ENCODE results near the gene PRDM9. TPM values are rescaled to one million over a fixed set of nuclear protein-coding genes. Genes with fewer than 3 reads are reported as not detected.
"Not testable (repeated sequence)": the region's sequence is repeated elsewhere in the genome, so short reads cannot be mapped to it uniquely, and the experiment has no call there.

PRDM9 gene
- polyA plus RNA-seq, 1 experiment: not detected

GRCh38 chr5:23506329-23507236 lies 826 bp upstream of the PRDM9 start:
- H3K27ac ChIP-seq (ENCODE audit: low read depth, low read length): no peak overlapping the region
- ChIA-PET CTCF (no interaction called here), POLR2A (no interaction called here)
- DNase-seq (ENCODE audit: low read depth, low spot score): no peak
- no peaks in the 10 kb centered on the region for H3K27me3 ChIP-seq (ENCODE audit: control insufficient read depth, insufficient read depth, low read length)
- no peak overlapping the region for H3K4me3 ChIP-seq (ENCODE audit: low read depth, low read length)
- no peak for TF ChIP-seq CTCF (IDR thresholded peaks at IDR 0.05; ENCODE audit: low read depth, low read length)
- H3K9me3 ChIP-seq (ENCODE audit: control insufficient read depth, insufficient read depth, low read length): peaks cover 30% of the 10 kb centered on the region

GRCh38 chr5:23510434-23510833 lies 3.0 kb downstream of the PRDM9 start:
- H3K27me3 ChIP-seq (ENCODE audit: control insufficient read depth, insufficient read depth, low read length); CTCF ChIA-PET; H3K4me3 ChIP-seq (ENCODE audit: low read depth, low read length); POLR2A ChIA-PET; DNase-seq (ENCODE audit: low read depth, low spot score); H3K27ac ChIP-seq (ENCODE audit: low read depth, low read length): not testable (repeated sequence)
- H3K9me3 ChIP-seq (ENCODE audit: control insufficient read depth, insufficient read depth, low read length): peaks cover 26% of the 10 kb centered on the region

GRCh38 chr5:23522553-23522952 lies 15.1 kb downstream of the PRDM9 start:
- Histone ChIP-seq H3K27ac (ENCODE audit: low read depth, low read length) (no peak overlapping the region), H3K9me3 (ENCODE audit: control insufficient read depth, insufficient read depth, low read length) (peaks cover 9% of the 10 kb centered on the region; the same call in 1 of the 2 replicates), H3K27me3 (ENCODE audit: control insufficient read depth, insufficient read depth, low read length) (no peaks in the 10 kb centered on the region), H3K4me3 (ENCODE audit: low read depth, low read length) (no peak overlapping the region)
- no peak for TF ChIP-seq CTCF (IDR thresholded peaks at IDR 0.05; ENCODE audit: low read depth, low read length)
- ChIA-PET CTCF (no interaction called here), POLR2A (no interaction called here)
- no peak for DNase-seq (ENCODE audit: low read depth, low spot score)

GRCh38 chr5:23523031-23523430 lies 15.6 kb downstream of the PRDM9 start:
- Histone ChIP-seq H3K9me3 (ENCODE audit: control insufficient read depth, insufficient read depth, low read length) (peaks cover 12% of the 10 kb centered on the region; the same call in 1 of the 2 replicates), H3K27ac (ENCODE audit: low read depth, low read length) (no peak overlapping the region), H3K27me3 (ENCODE audit: control insufficient read depth, insufficient read depth, low read length) (no peaks in the 10 kb centered on the region), H3K4me3 (ENCODE audit: low read depth, low read length) (no peak overlapping the region)
- POLR2A ChIA-PET: no interaction called here
- CTCF ChIA-PET: no interaction called here
- DNase-seq (ENCODE audit: low read depth, low spot score): no peak
- no peak for TF ChIP-seq CTCF (IDR thresholded peaks at IDR 0.05; ENCODE audit: low read depth, low read length)

GRCh38 chr5:23523998-23524397 lies 16.6 kb downstream of the PRDM9 start:
- ChIA-PET POLR2A (no interaction called here), CTCF (no interaction called here)
- no peak overlapping the region for H3K27ac ChIP-seq (ENCODE audit: low read depth, low read length)

More at GRCh38 chr5:23523998-23524397, 16.6 kb downstream of the PRDM9 start:
- H3K27me3 ChIP-seq (ENCODE audit: control insufficient read depth, insufficient read depth, low read length): no peaks in the 10 kb centered on the region
- peaks cover 9% of the 10 kb centered on the region; the same call in 1 of the 2 replicates for H3K9me3 ChIP-seq (ENCODE audit: control insufficient read depth, insufficient read depth, low read length)
- DNase-seq (ENCODE audit: low read depth, low spot score): no peak
- TF ChIP-seq CTCF (IDR thresholded peaks at IDR 0.05; ENCODE audit: low read depth, low read length): no peak
- no peak overlapping the region for H3K4me3 ChIP-seq (ENCODE audit: low read depth, low read length)
